H1 (cell line): ENCODE data around the gene SENP1. TPM values are rescaled to one million over a fixed set of nuclear protein-coding genes. Genes with fewer than 3 reads are reported as not detected.

Source experiments
- ATF3 ChIP-seq: IDR thresholded peaks from 2 replicates; pipeline ENCODE4 v1.6.1; 2011; ENCODE audit warnings: low read depth, mild to moderate bottlenecking, low read length; ENCODE audit not compliant: insufficient read depth
- POLR2A ChIP-seq, 2 experiments: IDR thresholded peaks; 1 replicate in 1 of 2; 2 replicates in 1 of 2; pipeline ENCODE4 v1.6.1; 2011; ENCODE audit warnings: low read depth in 2 of 2, low read length in 2 of 2, mild to moderate bottlenecking in 2 of 2; ENCODE audit errors: control extremely low read depth in 1 of 2
- TAF7 ChIP-seq: optimal IDR thresholded peaks from 2 replicates; pipeline ENCODE3; 2011; ENCODE audit warnings: low read depth, mild to moderate bottlenecking, inconsistent platforms, low read length, moderate library complexity, borderline replicate concordance
- polyA plus RNA-seq, 7 experiments: library from polyadenylated mRNA; depleted of rRNA in 3 of 7; stranded (reverse) in 5 of 7; unstranded in 2 of 7; fragments of >200 nt in 5 of 7; fragments of 200-250 nt in 2 of 7; gene quantifications; 1 replicate in 5 of 7; 2 replicates in 1 of 7; 4 replicates in 1 of 7; pipeline versions ENCODE4 v1.2.1 to v1.2.3, GENCODE V29; 2011 to 2013; ENCODE audit warnings: missing spikeins in 2 of 7, mixed read lengths in 2 of 7
- total RNA-seq: library from RNA; stranded (reverse); fragmentation: NEBNext Ultra II Directional; extraction: Animal tissue kit (Norgen Biotek cat#: 25700); gene quantifications from 2 replicates; pipeline ENCODE4 v1.2.1, GENCODE V29; 2021

SENP1 gene
- total and polyA plus RNA-seq, 2 of the 8 experiments (the other 6 are each of a cell fraction or from before 2014, with no cell fraction given), result 14.2 to 31.5 TPM

GRCh38 chr12:47999816-48000215 is 106.1 kb downstream of the SENP1 start (continued):
- TF ChIP-seq TAF7 (no peak), ATF3 (no peak), POLR2A (IDR thresholded peaks at IDR 0.05; ENCODE audit: control extremely low read depth in 1 of 2, low read depth in 2 of 2, low read length in 2 of 2) (no peak)
- TF ChIP-seq, all 59 proteins: peak for 0
